Immature natural killer cell (primary cell): ENCODE results near the gene TSC2. TPM values are rescaled to one million over a fixed set of nuclear protein-coding genes. Genes with fewer than 3 reads are reported as not detected.

Experiments used
- DNase-seq, 3 donors: peaks; one replicate each; pipeline ENCODE4 v3.0.0; 2022; ENCODE audit warnings: mixed read lengths in 1 of 3
- H3K27ac Mint-ChIP-seq, 6 donors: one replicate each; pipeline ENCODE4 v1.8.0; 2020; ENCODE audit warnings: mixed read lengths in 6 of 6, mild to moderate bottlenecking in 5 of 6, inconsistent platforms in 4 of 6, moderate library complexity in 3 of 6
- H3K27me3 Mint-ChIP-seq, 3 donors: one replicate each; pipeline ENCODE4 v1.8.0; 2020 to 2021; ENCODE audit warnings: low read depth in 3 of 3, mild to moderate bottlenecking in 3 of 3, mixed read lengths in 3 of 3, moderate library complexity in 3 of 3, inconsistent platforms in 1 of 3
- H3K36me3 Mint-ChIP-seq, 3 donors: one replicate each; pipeline ENCODE4 v1.8.0; 2020; ENCODE audit warnings: mixed read lengths in 3 of 3, inconsistent platforms in 2 of 3, mild to moderate bottlenecking in 2 of 3
- H3K4me1 Mint-ChIP-seq, 2 donors: one replicate each; pipeline ENCODE4 v1.8.0; 2020; ENCODE audit warnings: inconsistent platforms in 2 of 2, mild to moderate bottlenecking in 2 of 2, mixed read lengths in 2 of 2, moderate library complexity in 1 of 2
- H3K4me3 Mint-ChIP-seq, 5 donors: one replicate each; pipeline ENCODE4 v1.8.0; 2020; ENCODE audit warnings: mild to moderate bottlenecking in 5 of 5, mixed read lengths in 5 of 5, inconsistent platforms in 3 of 5, moderate library complexity in 3 of 5
- H3K9me3 Mint-ChIP-seq, 6 donors: one replicate each; pipeline ENCODE4 v1.8.0; 2020; ENCODE audit warnings: mild to moderate bottlenecking in 6 of 6, mixed read lengths in 6 of 6, inconsistent platforms in 4 of 6, moderate library complexity in 3 of 6
- polyA plus RNA-seq, 3 donors: library from polyadenylated mRNA; unstranded; fragments of 300-500 nt; fragmentation: Illumina TruSeq; gene quantifications; one replicate each; pipeline ENCODE4 v1.2.3, GENCODE V29; 2021

Gene TSC2
- polyA plus RNA-seq, 3 donors from 2014 or later: 18.0 to 50.1 (median 29.1) TPM

- no peak for DNase-seq
- H3K27ac Mint-ChIP-seq: no peak overlapping the region
- H3K27me3 Mint-ChIP-seq: peaks cover 2 to 8% (median 7%) of the 10 kb centered on the region in 3 donors
- no peaks in the 10 kb centered on the region for H3K9me3 Mint-ChIP-seq
- H3K4me1 Mint-ChIP-seq: peaks cover 12% of the 10 kb centered on the region in 2 donors
- no peak overlapping the region for H3K4me3 Mint-ChIP-seq
- H3K36me3 Mint-ChIP-seq: peaks cover 4 to 10% (median 4%) of the 10 kb centered on the region in 3 donors
Measured at GRCh38 chr16:2064368-2064945, 16.7 kb downstream of the TSC2 start.

DNA sequence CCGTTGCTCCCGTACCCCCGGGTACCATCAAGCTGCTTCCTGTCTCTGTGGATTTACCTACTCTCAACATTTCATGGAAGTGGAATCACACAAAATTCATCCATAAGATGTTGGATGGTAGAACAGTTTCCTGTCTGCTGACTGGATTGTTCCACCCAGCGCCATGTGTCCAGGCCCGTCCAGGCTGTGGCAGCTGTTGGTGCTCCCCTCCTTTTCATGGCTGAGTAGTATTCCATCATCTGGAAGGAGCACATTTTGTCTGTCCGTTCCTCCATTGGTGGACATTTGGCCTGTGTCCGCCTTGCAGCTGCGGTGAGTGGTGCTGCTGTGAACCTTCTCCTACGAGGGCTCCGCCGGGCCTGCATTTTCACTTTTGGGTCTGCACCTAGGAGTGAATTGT lies 18.4 kb downstream of the TSC2 start:
- H3K27ac Mint-ChIP-seq: peak overlapping the region in 2 of 6 donors; percentile 27 to 46
- H3K36me3 Mint-ChIP-seq: peaks cover 4 to 14% (median 4%) of the 10 kb centered on the region in 3 donors

GRCh38 chr16:2070576-2071453 lies 23.0 kb downstream of the TSC2 start:
- Mint-ChIP-seq H3K4me3 (no peak overlapping the region), H3K27me3 (peaks cover 0 to 2% (median 0%) of the 10 kb centered on the region in 3 donors), H3K27ac (no peak overlapping the region), H3K9me3 (no peaks in the 10 kb centered on the region), H3K36me3 (peaks cover 4 to 18% (median 4%) of the 10 kb centered on the region in 3 donors), H3K4me1 (peaks cover 4 to 5% of the 10 kb centered on the region in 2 donors)
- no peak for DNase-seq

More for the DNA sequence above, 18.4 kb downstream of the TSC2 start:
- DNase-seq: no peak
- peaks cover 12% of the 10 kb centered on the region in 2 donors for H3K4me1 Mint-ChIP-seq
- no peaks in the 10 kb centered on the region for H3K9me3 Mint-ChIP-seq
- H3K4me3 Mint-ChIP-seq: no peak overlapping the region
- H3K27me3 Mint-ChIP-seq: peaks cover 2 to 8% (median 7%) of the 10 kb centered on the region in 3 donors

DNA sequence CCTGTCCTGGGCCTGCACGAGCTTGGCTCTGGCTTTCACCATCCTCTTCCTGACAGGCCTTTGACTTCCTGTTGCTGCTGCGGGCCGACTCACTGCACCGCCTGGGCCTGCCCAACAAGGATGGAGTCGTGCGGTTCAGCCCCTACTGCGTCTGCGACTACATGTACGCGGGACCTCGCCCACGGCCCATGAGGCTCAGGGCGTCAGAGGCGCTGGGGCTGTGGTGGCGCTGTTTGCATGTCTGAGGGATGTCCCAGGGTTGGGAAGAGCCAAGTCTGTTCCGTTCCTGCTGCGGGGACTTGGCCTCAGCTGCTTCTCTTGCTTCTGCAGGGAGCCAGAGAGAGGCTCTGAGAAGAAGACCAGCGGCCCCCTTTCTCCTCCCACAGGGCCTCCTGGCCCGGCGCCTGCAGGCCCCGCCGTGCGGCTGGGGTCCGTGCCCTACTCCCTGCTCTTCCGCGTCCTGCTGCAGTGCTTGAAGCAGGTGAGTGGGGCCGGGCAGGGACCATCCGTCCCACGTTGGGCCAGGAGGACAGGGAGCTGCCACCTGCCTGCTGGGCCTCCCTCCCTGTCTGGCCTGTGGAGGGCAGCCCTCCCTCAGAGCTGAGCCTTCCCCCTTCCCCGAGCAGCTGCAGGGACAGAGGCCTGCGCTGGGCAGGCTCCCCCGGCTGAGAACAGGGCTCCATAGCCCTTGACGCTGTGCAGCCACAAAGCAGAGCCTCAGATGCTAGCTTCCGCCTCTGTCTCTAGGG lies 23.8 kb downstream of the TSC2 start:
- Mint-ChIP-seq H3K4me3 (no peak overlapping the region), H3K9me3 (no peaks in the 10 kb centered on the region), H3K27me3 (peaks cover 0 to 2% (median 0%) of the 10 kb centered on the region in 3 donors), H3K36me3 (peaks cover 0 to 15% (median 4%) of the 10 kb centered on the region in 3 donors), H3K4me1 (no peaks in the 10 kb centered on the region), H3K27ac (no peak overlapping the region)
- DNase-seq: no peak

DNA sequence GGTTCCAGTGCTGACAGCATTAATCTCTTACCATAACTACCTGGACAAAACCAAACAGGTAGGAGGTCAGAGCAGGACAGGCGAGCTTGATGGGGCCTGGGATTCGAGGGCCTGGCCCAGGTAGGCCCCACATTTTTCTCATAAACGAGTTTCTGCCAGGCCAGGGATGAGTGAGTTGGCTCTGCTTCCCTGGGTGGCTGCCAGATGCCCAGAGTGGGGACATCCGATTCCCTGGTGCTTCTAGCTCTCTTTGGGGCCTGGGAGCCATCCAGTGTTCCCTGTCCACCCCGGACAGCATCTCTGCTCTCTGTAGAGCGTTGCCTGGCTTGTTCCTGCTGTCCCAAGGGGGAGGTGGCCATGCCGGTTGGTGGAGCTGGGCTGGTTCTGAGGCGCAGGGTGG lies 25.1 kb downstream of the TSC2 start:
- H3K36me3 Mint-ChIP-seq: peaks cover 0 to 12% (median 4%) of the 10 kb centered on the region in 3 donors
- no peaks in the 10 kb centered on the region for H3K9me3 Mint-ChIP-seq
- no peak overlapping the region for H3K4me3 Mint-ChIP-seq
- no peak overlapping the region for H3K27ac Mint-ChIP-seq
- H3K4me1 Mint-ChIP-seq: no peaks in the 10 kb centered on the region
- H3K27me3 Mint-ChIP-seq: peaks cover 0 to 2% (median 0%) of the 10 kb centered on the region in 3 donors
- DNase-seq: no peak

DNA sequence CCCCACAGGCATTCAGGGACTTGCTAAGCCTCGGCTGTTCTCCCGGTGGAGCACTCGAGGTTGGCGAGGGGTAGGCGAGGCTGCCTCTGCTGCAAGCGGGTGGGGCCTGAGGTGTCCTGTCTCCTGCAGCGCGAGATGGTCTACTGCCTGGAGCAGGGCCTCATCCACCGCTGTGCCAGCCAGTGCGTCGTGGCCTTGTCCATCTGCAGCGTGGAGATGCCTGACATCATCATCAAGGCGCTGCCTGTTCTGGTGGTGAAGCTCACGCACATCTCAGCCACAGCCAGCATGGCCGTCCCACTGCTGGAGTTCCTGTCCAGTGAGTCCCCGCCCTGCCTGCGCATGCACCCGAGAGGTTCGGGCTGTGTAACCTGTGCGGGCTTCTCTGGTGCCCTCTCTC lies 26.3 kb downstream of the TSC2 start:
- H3K27me3 Mint-ChIP-seq: peaks cover 0 to 2% (median 0%) of the 10 kb centered on the region in 3 donors
- H3K4me1 Mint-ChIP-seq: no peaks in the 10 kb centered on the region
- H3K9me3 Mint-ChIP-seq: no peaks in the 10 kb centered on the region
- no peak overlapping the region for H3K4me3 Mint-ChIP-seq
- no peak for DNase-seq
- peaks cover 0 to 12% (median 0%) of the 10 kb centered on the region in 3 donors for H3K36me3 Mint-ChIP-seq
- no peak overlapping the region for H3K27ac Mint-ChIP-seq

GRCh38 chr16:2075631-2076030 lies 27.8 kb downstream of the TSC2 start:
- Mint-ChIP-seq H3K36me3 (peaks cover 0 to 7% (median 0%) of the 10 kb centered on the region in 3 donors), H3K9me3 (no peaks in the 10 kb centered on the region), H3K27me3 (peaks cover 0 to 2% (median 2%) of the 10 kb centered on the region in 3 donors), H3K4me3 (no peak overlapping the region), H3K4me1 (no peaks in the 10 kb centered on the region), H3K27ac (no peak overlapping the region)
- DNase-seq: no peak

DNA sequence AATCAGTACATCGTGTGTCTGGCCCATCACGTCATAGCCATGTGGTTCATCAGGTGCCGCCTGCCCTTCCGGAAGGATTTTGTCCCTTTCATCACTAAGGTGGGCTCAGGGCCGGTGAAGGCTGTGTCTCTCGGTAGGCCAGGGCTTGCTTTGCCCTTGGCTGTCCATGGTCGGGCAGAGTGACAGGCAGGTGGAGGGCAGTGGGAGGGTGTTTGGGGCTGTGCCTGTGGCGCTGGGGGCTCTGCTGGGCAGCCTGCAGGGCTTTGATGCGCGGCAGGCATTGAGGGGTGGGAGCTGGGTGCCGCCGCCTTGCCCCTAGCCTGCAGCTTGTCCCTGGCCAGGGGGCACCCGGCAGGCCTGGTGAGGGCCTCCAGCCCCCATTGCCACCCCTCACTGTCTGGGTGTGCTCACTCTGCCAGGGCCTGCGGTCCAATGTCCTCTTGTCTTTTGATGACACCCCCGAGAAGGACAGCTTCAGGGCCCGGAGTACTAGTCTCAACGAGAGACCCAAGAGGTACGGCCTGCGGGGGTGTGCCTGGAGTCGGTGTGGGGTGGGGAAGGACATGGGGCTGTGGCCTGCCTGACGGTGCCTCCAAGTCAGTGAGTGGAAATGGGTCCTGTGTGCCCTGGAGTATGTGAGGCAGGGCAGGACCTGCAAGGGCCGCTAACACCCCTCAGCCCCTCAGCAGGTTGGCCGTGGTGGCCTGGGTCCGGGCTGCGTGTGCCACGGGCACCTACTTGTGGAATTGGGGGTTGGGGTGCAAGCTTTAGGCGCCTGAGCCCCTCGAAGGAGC lies 28.5 kb downstream of the TSC2 start:
- Mint-ChIP-seq H3K4me1 (no peaks in the 10 kb centered on the region), H3K27ac (no peak overlapping the region), H3K4me3 (no peak overlapping the region), H3K9me3 (no peaks in the 10 kb centered on the region), H3K36me3 (peaks cover 0 to 7% (median 0%) of the 10 kb centered on the region in 3 donors), H3K27me3 (peaks cover 0 to 2% (median 2%) of the 10 kb centered on the region in 3 donors)
- no peak for DNase-seq

DNA sequence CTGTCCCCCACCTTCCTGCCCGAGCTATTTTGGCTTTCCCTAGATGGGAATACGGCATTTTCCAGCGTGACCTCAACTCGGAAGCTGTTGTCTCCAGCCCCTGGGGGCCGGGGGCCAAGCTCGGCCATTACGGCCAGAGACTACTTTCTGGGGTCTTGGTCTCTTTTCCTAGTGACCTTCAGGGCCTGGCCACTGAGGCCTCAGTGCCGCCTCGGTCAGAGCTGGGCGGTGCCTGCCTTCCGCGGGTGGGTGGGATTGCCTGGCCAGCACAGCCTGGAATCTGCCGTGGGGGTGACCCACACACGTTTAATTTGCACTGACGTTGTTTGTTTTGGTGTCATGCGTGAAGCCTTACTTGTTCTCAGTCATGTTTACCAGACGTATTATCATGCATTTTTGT lies 29.2 kb downstream of the TSC2 start:
- no peaks in the 10 kb centered on the region for H3K9me3 Mint-ChIP-seq
- no peak overlapping the region for H3K4me3 Mint-ChIP-seq
- H3K27ac Mint-ChIP-seq: no peak overlapping the region
- H3K27me3 Mint-ChIP-seq: peaks cover 0 to 2% (median 2%) of the 10 kb centered on the region in 3 donors
- no peak for DNase-seq
- H3K36me3 Mint-ChIP-seq: peaks cover 0 to 6% (median 0%) of the 10 kb centered on the region in 3 donors
- no peaks in the 10 kb centered on the region for H3K4me1 Mint-ChIP-seq

DNA sequence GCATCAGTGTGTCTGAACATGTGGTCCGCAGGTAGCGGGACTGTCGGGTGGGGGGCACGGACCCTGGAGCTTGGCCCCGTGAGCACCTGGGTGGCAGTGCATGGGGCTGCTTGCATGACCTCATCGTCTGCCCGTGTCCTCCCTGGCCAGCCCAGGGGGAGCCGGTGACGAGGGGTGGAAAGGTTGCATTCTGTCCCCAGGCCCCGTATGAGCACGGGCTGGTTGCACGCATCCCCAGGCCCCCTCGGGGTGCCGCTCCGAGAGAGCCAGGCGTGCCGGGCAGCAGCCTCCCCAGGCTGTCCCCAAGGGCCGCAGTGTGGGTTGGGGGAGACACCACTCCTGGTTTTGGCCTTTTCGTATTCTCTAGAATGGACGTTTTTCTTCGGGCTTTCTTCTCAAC lies 29.9 kb downstream of the TSC2 start:
- peaks cover 0 to 4% (median 0%) of the 10 kb centered on the region in 3 donors for H3K36me3 Mint-ChIP-seq
- H3K9me3 Mint-ChIP-seq: no peaks in the 10 kb centered on the region
- H3K4me3 Mint-ChIP-seq: no peak overlapping the region
- no peaks in the 10 kb centered on the region for H3K4me1 Mint-ChIP-seq
- peaks cover 0 to 3% (median 2%) of the 10 kb centered on the region in 3 donors for H3K27me3 Mint-ChIP-seq
- H3K27ac Mint-ChIP-seq: no peak overlapping the region
- DNase-seq: no peak

DNA sequence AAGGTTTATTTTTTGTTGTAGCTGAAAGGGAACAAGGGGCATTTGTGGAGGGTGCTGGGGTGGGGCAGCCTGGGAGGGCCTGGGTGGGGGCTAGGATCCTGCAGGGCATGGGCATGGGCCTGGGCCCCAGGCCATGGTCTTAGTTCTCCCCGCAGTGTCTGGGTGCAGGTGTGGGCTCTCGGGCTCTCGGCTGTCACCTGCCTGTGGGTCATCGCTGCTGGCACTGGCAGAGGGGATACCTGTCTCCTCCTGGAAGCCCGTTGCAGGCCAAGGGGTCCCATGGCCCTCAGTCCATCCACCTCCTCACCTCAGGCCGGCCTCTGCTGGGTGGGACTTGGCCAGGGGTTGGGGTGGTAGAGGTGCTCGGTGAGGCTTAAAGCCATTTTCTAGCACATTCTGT lies 30.3 kb downstream of the TSC2 start:
- peaks cover 0 to 4% (median 0%) of the 10 kb centered on the region in 3 donors for H3K36me3 Mint-ChIP-seq
- no peak for DNase-seq
- H3K9me3 Mint-ChIP-seq: no peaks in the 10 kb centered on the region
- peaks cover under 1 to 3% (median 2%) of the 10 kb centered on the region in 3 donors for H3K27me3 Mint-ChIP-seq
- H3K27ac Mint-ChIP-seq: no peak overlapping the region
- no peak overlapping the region for H3K4me3 Mint-ChIP-seq
- no peaks in the 10 kb centered on the region for H3K4me1 Mint-ChIP-seq

DNA sequence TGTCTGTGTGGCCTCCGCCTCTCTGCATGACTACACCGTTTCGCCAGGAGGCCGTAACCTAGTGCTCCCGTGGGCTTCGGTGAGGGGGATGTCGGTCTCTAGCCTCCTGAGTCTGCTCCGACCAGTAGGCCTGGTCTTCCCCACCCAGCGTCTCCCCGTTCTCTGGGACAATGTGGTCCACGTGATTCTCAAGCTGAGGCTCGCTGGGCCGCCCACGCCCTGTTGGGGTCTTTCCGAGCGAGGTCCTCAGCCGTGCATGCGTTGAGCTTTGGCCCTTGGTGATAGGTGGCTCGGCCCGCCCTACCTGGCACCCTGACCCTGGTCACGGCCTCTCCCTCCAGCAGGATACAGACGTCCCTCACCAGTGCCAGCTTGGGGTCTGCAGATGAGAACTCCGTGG lies 30.9 kb downstream of the TSC2 start:
- DNase-seq: no peak
- peaks cover 0 to 4% (median 0%) of the 10 kb centered on the region in 3 donors for H3K36me3 Mint-ChIP-seq
- H3K27me3 Mint-ChIP-seq: peaks cover 2 to 3% (median 2%) of the 10 kb centered on the region in 3 donors
- no peak overlapping the region for H3K27ac Mint-ChIP-seq
- no peak overlapping the region for H3K4me3 Mint-ChIP-seq
- H3K4me1 Mint-ChIP-seq: no peaks in the 10 kb centered on the region
- H3K9me3 Mint-ChIP-seq: no peaks in the 10 kb centered on the region

DNA sequence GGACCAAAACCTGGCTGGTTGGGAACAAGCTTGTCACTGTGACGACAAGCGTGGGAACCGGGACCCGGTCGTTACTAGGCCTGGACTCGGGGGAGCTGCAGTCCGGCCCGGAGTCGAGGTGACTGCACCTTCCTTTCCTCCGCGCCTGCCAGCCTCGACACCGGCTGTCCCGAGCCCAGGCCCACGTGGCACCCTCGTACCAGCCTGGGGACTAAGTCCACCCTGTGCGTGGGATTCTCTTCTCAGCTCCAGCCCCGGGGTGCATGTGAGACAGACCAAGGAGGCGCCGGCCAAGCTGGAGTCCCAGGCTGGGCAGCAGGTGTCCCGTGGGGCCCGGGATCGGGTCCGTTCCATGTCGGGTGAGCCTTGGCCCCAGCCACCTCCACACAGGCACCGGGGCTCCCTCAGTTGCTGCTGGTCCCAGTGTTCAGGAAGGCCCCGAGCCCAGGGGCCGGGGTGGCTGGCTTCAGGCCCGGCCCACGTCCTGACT lies 31.6 kb downstream of the TSC2 start:
- no peak overlapping the region for H3K4me3 Mint-ChIP-seq
- H3K4me1 Mint-ChIP-seq: no peaks in the 10 kb centered on the region
- no peak overlapping the region for H3K27ac Mint-ChIP-seq
- H3K36me3 Mint-ChIP-seq: peaks cover 0 to 4% (median 0%) of the 10 kb centered on the region in 3 donors
- DNase-seq: no peak
- peaks cover 2 to 3% (median 2%) of the 10 kb centered on the region in 3 donors for H3K27me3 Mint-ChIP-seq
- H3K9me3 Mint-ChIP-seq: no peaks in the 10 kb centered on the region
